ENCODE measurements around the gene CRKL.

The CRKL gene

DNA sequence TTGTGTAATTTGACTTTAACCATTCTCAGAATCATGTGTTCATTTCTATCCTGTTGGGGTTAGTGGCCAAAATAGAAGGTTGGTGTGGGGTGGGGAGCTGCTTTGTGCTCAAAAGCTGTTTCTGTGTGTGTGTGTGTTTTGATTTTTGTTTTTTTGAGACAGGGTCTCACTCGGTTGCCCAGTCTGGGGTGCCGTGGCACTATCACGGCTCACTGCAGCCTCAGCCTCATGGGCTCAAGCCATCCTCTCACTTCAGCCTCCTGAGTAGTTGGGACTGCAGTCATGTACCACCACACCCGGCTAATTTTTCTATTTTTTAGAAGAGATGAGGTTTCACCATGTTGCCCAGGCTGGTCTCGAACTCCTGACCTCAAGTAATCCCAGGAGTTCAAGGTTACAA, 31.8 kb downstream of the CRKL start:
- no peak for DNase-seq (ENCODE audit: low read depth)
- no peak overlapping the region for H3K4me3 ChIP-seq (ENCODE audit: control insufficient read depth, low read depth, low read length)
- TF ChIP-seq, protein P1, sequence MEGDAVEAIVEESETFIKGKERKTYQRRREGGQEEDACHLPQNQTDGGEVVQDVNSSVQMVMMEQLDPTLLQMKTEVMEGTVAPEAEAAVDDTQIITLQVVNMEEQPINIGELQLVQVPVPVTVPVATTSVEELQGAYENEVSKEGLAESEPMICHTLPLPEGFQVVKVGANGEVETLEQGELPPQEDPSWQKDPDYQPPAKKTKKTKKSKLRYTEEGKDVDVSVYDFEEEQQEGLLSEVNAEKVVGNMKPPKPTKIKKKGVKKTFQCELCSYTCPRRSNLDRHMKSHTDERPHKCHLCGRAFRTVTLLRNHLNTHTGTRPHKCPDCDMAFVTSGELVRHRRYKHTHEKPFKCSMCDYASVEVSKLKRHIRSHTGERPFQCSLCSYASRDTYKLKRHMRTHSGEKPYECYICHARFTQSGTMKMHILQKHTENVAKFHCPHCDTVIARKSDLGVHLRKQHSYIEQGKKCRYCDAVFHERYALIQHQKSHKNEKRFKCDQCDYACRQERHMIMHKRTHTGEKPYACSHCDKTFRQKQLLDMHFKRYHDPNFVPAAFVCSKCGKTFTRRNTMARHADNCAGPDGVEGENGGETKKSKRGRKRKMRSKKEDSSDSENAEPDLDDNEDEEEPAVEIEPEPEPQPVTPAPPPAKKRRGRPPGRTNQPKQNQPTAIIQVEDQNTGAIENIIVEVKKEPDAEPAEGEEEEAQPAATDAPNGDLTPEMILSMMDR (IDR thresholded peaks at IDR 0.05; ENCODE audit: control insufficient read depth, insufficient read depth, low read depth, low read length, missing control alignments) = no peak

DNA sequence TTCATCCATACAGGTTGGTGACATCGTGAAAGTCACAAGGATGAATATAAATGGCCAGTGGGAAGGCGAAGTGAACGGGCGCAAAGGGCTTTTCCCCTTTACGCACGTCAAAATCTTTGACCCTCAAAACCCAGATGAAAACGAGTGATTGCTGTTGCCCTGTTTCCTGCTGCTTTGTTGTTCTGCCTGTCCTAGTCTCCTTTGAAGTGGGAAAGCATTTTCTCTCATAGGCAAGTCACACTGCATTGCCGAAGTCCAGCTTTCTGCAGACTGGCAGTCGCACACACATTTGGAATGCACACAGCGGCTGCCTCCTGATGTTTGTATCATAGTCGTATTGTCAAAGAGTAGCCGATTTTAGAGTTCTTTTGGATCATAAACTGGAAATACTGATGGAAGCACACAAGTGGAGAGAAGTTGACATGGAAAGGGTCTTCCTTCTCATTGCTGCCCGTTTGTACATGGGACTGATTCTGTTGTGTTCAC, 32.5 kb downstream of the CRKL start:
- TF ChIP-seq, protein P1 (IDR thresholded peaks at IDR 0.05; ENCODE audit: control insufficient read depth, insufficient read depth, low read depth, low read length, missing control alignments) = no peak
- no peak overlapping the region for H3K4me3 ChIP-seq (ENCODE audit: control insufficient read depth, low read depth, low read length)
- no peak for DNase-seq (ENCODE audit: low read depth)

DNA sequence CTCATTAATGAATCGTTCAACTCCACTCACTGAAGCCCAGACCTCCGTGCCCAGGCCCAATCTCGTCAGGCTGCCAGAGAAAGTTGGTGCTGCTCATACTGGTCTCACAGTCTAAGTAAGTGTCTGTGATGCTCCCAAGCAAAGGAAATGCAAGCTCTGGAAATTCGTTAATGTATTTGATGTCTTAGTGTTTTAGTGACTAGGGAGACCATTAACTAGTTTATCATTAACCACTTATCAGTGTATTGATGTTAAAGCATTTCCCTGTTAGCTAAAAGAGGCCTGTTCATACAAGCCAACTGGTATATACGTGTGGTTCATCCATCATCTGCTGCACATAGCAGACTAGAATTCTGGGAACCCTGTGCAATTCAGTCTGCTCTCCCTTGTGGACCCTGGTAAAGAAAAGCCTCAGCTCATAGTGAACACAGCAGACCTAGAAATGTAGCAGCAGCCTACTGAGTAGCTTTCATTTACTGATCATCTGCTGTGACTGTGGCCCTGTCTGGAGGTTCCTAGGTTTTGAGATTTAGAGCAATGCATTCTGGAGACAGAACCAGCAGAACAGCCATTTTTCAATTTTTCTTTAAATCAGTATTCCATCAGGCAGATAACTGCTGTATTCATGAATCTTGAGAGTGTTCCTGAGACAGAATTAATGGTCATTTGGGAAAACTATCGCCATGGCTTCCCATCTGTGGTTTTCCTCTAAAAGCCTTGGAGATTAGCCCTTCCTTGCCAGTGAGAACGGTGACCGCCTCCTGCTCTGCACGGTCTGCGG, 34.1 kb downstream of the CRKL start:
- TF ChIP-seq, protein P1 (IDR thresholded peaks at IDR 0.05; ENCODE audit: control insufficient read depth, insufficient read depth, low read depth, low read length, missing control alignments) = no peak
- DNase-seq (ENCODE audit: low read depth) = no peak
- no peak overlapping the region for H3K4me3 ChIP-seq (ENCODE audit: control insufficient read depth, low read depth, low read length)

DNA sequence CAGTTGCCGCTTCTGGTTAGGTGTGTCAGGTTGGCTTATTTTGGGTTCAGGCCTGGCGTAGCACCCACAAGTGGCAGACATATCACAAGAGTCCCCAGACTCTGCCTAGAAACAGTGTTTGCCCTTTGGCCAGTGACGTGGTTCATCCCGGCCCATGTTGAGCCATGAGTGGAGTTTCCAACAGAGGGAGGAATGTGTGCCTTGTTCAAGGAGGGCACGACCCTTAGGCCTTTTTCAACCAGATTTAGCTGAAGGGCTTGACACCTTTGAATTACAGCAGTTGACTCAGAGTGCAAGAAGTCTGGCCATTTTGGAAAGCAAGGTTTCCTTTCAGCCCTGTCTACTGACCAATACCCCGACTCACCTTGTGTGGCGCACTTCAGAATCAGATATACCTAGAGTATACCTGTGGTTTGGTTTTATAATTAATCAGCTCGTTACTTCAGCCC, 34.7 kb downstream of the CRKL start:
- TF ChIP-seq, protein P1 (IDR thresholded peaks at IDR 0.05; ENCODE audit: control insufficient read depth, insufficient read depth, low read depth, low read length, missing control alignments) = no peak
- H3K4me3 ChIP-seq (ENCODE audit: control insufficient read depth, low read depth, low read length) = no peak overlapping the region

DNA sequence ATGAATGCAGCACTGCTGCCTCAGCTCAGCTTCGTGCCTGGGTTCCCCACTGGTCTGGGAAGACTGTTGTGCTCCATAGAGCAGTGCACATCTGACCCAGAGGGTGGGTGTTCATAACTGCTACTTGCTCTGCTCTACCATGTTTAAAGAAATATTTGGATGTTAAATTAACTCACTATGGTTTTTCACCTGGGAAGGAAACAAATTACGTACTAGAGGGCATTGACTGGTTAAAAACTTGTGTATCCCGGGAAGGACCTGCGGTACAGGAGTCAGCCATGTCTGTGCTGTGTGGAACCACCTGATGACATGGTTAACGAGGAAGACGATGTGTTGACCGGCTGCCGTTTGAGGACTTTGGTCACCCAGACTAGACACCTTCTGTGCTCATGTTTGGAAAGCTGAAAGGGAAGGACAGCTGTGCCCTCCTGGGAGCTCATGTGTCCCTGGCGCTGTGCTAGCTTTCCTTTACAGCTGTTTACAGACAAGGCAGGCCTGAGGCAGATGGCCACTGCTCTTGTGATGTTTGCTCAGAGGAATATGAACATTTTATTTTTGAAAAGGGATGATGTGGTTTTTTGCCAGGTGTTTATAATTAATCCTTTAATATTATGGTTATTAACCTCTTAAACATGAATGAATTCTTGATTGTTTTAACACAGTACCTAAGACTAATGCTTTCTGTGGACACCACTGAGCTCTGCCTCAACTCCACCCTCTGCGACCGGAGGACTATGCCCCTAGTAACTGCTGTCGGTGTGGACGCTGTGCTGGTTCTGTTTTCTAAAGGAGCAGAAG, 35.5 kb downstream of the CRKL start:
- DNase-seq (ENCODE audit: low read depth) = no peak
- no peak overlapping the region for H3K4me3 ChIP-seq (ENCODE audit: control insufficient read depth, low read depth, low read length)

More for the DNA sequence above, 34.7 kb downstream of the CRKL start:
- DNase-seq (ENCODE audit: low read depth) = no peak

DNA sequence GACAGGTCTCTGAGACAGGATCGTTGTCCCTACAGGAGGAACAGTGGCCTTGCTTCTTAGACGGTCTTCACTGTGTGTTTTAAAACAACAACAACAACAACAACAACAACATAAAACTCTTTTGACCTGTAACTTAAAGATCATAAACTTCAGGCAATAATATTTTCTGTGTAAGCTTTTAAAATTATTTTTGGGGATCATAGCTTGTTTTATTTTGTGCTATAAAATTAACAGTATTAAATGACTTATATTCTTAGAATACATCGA, 36.1 kb downstream of the CRKL start:
- TF ChIP-seq, protein P1 (IDR thresholded peaks at IDR 0.05; ENCODE audit: control insufficient read depth, insufficient read depth, low read depth, low read length, missing control alignments) = no peak
- no peak overlapping the region for H3K4me3 ChIP-seq (ENCODE audit: control insufficient read depth, low read depth, low read length)
- DNase-seq (ENCODE audit: low read depth) = no peak

More for the DNA sequence above, 35.5 kb downstream of the CRKL start:
- TF ChIP-seq, protein P1 (IDR thresholded peaks at IDR 0.05; ENCODE audit: control insufficient read depth, insufficient read depth, low read depth, low read length, missing control alignments) = no peak
